ENCODE results near the gene DCANP1.

DCANP1 gene

DNA sequence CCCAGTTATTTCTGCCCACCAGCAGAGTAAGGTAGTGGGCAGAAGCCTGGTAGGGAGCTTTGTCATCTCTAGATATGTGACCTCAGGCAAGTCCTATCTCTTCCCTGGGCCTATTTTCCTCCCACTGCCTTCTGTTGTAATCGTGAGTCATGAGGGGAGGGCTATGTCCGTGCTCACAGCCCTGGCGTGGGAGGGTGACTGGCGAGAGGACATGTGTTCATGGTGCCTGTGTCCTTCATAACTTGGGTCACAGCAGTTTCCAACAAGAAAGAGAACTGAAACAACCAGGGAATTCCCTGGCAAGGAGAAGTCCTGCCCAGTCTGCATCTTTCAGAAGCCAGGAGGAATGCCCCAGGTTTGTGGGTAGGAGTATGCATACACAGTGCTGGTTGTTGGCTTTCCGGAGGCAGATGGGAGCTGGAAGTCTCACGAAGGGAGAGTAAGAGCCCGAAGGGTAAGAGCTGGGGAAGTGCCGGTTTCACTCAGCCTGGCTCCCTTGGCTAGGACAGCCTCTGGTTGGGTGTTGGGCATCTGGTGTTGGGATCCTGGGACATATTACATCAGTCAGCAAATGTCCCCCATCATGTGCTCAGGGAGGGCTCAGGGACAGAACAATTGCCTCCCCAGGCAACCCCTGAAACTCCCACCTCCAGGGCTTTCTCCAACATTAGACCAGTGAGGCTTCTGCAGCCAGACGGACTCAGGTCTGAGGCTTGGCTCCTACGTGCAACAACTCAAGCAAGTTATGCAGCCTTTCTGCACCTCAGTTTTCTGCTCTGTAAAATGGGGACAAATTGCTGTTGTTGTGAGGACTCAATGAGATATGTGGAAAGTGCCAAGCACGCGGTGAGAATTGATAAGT lies 9.3 kb upstream of the DCANP1 start:
- no peak for TF ChIP-seq ZNF274 (IDR thresholded peaks at IDR 0.05; ENCODE audit: low read depth, low read length)
- H3K4me3 ChIP-seq (ENCODE audit: low read length): no peak overlapping the region

DNA sequence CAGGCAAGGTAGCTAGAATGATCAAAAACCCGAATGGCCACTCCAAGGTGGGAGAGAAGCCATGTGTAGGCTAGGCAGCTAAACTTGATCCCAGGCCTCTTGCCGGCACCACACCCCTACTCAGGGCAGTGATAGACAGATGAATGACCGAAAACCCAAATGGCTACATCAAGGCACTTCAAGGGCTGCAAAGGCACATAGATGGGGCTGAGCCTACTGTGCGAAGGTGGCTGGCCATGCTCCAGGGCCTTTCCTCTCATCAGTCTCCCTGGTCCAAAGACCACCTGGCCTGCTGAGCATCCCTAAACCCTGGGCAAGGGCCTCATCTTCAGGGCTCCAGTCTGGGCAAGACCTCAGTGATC lies 8.7 kb upstream of the DCANP1 start:
- H3K4me3 ChIP-seq (ENCODE audit: low read length): no peak overlapping the region
- TF ChIP-seq ZNF274 (IDR thresholded peaks at IDR 0.05; ENCODE audit: low read depth, low read length): no peak

DNA sequence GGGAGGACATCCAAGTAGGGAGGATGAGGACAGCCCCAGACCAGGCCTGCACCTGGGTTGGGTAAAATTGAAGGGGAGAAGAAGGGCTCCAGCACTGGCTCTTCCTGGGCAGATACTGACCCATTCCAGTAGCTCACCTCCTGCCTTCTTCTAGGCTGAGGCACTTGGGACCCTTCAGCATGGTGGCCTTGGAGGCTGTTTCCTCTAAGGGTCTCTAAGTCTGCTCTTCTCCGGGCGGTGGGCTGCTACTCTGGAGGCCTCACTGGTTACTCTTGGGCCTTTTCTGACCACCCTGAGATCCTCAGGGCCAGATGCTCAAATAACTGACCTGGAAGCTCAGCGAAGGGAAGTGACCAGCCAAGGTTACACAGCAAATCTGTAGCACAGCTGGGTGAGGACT lies 7.8 kb upstream of the DCANP1 start:
- no peak for TF ChIP-seq ZNF274 (IDR thresholded peaks at IDR 0.05; ENCODE audit: low read depth, low read length)
- no peak overlapping the region for H3K4me3 ChIP-seq (ENCODE audit: low read length)

DNA sequence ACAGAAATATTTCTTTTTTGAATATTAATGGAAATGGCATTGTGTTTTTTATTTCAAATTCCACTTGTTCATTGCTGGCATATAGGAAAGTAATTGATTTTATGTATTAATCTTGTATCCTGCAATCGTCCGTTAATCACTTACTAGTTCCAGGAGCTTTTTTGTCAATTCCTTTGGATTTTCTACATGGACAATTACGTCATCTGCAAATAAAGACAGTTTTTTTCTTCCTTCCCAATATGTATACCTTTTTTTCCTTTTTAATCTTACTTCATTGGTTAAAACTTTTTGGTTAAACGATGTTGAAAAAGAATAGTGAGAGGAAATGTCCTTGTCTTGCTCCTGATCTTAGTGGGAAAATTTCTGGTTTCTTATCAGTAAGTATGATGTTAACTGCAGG lies 6.5 kb upstream of the DCANP1 start:
- H3K4me3 ChIP-seq (ENCODE audit: low read length): no peak overlapping the region
- no peak for TF ChIP-seq ZNF274 (IDR thresholded peaks at IDR 0.05; ENCODE audit: low read depth, low read length)

DNA sequence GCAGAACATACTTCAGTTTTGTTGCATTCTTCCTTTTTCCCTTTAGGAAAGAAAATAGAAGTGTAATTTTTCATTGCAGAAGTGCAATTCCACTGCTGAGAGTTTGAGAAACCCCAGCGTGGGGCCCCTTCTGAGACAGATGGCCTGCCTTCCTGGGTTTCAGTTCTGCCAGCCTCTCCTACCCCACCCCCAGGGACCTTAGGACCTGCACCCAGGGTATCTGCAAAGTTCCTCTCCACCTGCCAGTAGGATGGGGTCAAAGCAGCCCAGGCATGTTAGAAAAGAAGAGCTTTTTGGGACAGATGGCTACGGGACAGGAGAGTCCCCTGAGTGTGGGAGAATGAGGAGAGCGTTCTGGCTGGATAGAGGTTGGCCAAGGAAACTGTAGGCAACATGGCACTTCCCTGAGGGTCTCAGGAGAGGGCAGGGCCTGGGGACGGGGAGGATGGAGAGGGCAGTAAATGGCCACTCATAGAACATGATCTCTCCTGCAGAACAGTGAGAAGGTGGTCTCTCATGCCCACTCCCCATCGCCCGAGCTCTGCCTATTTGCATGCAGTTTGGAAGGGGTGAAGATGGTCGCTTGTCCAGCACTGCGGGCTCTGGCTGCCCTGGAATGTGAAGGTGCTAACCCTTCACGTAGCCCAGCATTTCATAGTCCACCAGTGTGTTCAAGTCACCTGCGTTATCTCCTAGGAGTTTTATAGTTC lies 5.3 kb upstream of the DCANP1 start, which contains the start of gene TIFAB:
Gene TIFAB, minus strand, starts transcription at position 31 of the 710 bp plus-strand sequence. CDS start 2,412 bp downstream, outside the sequence.
- H3K4me3 ChIP-seq (ENCODE audit: low read length): no peak within 1 kb of the TSS
- TF ChIP-seq ZNF274 (IDR thresholded peaks at IDR 0.05; ENCODE audit: low read depth, low read length): no peak

DNA sequence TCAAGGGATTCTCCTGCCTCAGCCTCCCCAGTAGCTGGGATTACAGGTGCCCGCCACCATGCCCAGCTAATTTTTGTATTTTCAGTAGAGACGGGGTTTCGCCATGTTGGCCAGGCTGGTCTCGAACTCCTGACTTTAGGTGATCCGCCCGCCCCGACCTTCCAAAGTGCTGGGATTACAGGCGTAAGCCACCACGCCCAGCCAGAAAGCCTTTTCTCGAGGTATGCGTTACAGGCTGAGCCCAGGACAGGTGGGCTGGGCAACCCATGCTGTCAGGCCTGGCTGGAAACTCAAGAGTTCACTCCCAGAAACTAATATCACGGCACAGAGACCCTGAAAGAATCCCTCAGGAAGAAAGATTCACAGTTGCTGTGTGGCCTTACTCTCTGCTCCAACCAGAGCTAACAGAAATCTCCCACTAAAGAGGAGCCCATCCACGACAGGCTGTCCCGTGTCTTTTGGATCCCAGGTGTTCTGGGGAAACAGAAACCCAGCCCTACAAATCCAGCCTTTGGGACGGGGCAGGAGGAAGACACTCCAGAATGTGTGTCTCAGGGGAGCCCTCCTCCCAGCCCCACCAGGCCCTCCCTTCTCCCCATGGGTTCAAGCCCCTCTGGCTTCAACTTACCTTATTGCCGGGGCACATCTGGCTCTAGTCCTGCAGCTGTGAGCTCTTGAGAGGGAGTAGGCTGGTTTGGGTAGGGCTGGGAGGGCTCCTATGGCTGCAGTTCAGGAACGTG lies 4.6 kb upstream of the DCANP1 start:
- no peak for TF ChIP-seq ZNF274 (IDR thresholded peaks at IDR 0.05; ENCODE audit: low read depth, low read length)
- H3K4me3 ChIP-seq (ENCODE audit: low read length): no peak overlapping the region

DNA sequence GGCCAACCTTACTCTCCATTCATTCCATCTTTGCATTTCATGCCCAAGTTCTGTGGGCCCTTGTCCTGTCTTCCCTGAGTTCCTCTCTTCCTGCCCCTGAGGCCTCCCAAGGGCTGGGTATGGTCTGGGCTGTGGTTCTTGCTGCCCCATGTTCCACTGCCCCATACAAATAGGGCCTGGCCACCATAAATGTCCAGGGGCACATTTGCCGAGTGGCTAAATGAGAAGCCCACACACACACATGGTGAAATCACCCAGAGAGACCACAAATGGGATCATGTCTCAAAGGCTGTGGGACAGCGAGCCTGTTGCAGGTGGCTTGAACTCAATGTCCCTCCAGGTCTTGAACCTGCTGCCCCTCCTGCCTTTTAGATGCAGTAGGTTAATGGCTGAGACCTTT lies 3.8 kb upstream of the DCANP1 start:
- no peak for TF ChIP-seq ZNF274 (IDR thresholded peaks at IDR 0.05; ENCODE audit: low read depth, low read length)
- H3K4me3 ChIP-seq (ENCODE audit: low read length): no peak overlapping the region

DNA sequence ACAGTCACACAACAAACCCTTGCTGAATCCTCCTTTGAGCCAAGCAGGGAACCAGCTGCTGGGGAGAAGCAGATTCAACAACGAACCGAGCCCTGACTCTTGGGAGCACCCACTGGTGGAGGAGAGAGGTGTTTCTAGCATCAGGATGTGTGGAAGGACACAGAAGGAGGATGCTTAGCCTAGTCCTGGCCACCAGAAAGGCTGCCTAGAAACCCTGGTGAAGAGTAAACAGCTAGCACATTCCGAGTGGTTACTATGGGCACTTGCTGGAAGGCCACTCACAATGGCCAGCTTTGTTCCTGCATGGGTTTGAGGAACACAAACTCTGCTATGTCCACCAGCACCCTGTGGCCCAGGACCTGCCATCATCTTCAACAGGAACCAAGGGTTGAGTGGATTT lies 3.2 kb upstream of the DCANP1 start:
- TF ChIP-seq ZNF274 (IDR thresholded peaks at IDR 0.05; ENCODE audit: low read depth, low read length): no peak
- no peak overlapping the region for H3K4me3 ChIP-seq (ENCODE audit: low read length)

DNA sequence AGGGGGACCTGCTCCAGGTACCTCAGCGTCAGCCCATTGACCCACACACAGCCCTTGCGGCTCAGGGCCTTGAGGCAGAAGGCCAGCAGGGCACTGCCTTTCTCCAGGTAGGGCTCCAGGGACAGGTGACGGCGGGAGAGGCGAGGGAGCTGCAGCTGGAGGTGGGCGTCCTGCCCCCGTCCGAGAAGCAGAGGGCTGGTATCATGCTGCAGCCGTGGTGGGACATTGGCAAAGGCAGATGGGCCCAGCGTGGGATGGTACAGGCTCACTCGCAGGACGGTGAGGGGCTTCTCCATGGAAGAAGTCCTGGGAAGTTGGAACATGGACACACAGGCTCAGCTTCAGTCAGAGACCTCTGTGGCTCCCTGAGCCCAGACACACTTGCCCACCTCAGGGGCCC lies 2.5 kb upstream of the DCANP1 start:
- H3K4me3 ChIP-seq (ENCODE audit: low read length): no peak overlapping the region
- no peak for TF ChIP-seq ZNF274 (IDR thresholded peaks at IDR 0.05; ENCODE audit: low read depth, low read length)

DNA sequence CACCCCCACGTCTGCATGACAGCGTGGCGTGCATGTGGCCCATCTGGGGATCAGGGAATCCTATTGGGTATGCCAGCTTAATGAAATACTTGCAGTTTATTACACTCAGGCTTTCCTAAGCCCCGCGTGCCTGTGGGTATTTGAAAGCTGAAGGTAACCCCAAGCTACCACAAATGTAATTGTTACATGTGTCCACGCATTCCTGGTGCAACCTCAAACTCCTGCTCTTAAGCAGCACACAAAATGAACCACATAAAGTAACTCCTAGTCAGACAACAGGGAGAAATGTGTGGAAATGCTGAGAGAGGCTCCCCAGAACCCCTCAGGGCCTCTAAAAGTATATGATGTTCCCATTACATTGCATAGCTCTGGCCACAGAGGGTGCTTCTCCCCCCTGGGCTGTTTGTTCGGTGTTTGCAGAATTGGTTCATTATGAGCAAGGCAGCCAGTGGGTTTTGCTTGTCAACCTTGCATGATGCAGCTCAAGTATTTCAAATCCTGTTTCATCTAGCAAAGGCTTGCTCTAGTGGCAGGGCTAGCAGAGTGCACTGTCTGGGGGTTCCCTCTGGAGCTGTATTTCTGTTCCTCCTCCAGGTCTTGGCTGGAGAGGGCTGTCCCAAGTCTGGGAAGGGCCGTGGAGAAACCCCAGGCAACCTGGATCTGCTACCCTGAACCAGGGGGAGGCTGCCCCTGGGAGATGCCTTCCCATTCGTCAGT lies 1.8 kb upstream of the DCANP1 start:
- H3K4me3 ChIP-seq (ENCODE audit: low read length): no peak overlapping the region
- no peak for TF ChIP-seq ZNF274 (IDR thresholded peaks at IDR 0.05; ENCODE audit: low read depth, low read length)

DNA sequence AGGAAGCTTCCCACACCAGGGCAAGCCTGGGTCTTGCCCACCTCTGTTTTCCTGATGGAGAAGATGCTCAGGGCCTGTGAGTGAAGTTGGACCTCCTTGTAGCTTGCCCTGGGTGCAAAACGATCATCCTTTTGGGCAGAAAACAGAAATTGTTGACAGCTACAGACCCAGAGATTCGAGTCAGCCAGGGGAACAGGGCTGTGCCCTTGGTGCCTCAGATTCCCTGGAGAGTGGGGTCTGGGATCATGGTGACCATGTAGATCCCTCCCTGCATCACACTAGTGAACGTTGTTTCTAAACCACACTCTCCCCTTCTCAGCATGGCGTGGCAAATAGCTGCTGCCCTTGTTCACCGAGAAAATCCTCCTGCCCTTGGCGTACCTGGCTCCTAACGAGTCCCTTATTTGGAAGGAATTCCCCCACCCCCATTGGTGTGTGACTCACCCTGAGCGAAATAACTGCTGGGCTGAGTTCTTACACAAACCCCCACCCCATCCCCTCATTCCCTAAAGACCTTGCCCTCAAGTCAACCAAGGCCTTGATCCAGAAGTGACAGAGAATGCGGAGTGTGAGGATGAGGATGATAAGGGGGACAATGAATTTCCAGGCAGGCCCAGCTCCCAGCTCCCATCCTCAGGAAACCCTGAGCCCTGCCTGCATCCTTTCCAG lies 1.1 kb upstream of the DCANP1 start:
- TF ChIP-seq ZNF274 (IDR thresholded peaks at IDR 0.05; ENCODE audit: low read depth, low read length): no peak
- H3K4me3 ChIP-seq (ENCODE audit: low read length): no peak overlapping the region

DNA sequence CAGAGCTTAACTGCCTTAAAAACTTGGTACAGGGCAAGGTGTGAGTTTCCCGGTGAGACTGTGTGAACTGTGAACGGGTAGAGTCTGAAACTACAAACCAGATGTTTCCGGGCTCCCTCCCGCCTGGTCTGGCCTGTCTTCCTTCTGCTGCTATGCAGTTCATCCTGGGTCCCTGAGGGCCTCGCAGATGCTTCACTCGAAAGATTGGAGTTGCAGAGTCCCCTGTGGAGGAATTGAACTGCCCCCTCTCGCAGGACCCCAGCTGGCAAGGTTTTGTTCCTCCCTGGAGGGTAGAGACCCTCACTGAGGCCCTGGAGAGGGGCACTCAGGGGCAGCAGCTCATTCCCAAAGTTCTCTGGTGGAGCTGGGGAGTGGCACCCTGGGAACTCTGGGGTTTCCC lies 533 bp downstream of the DCANP1 start:
- TF ChIP-seq ZNF274 (IDR thresholded peaks at IDR 0.05; ENCODE audit: low read depth, low read length): no peak
- H3K4me3 ChIP-seq (ENCODE audit: low read length): no peak overlapping the region

DNA sequence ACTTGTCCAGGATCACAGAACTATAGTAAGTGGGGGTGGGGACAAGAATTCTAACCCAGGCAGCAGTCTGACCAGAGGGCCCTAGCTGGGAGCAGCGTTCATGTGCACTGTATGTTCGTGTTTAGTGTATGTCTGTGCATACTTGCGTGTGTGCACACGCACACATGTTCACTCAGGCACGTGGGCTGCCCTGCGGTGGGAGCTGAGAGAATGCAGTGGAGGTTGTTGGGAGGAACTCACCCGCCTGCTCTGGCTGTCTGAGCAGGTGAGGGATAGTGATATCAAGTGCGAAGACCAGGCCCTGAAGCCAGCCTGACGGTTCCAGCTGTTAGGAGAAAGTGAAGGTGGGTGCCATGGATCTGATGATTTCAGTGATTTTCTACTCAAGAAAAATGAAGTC lies 942 bp downstream of the DCANP1 start:
- no peak overlapping the region for H3K4me3 ChIP-seq (ENCODE audit: low read length)
- TF ChIP-seq ZNF274 (IDR thresholded peaks at IDR 0.05; ENCODE audit: low read depth, low read length): no peak
